LHCN-M2 (cell line): ENCODE data around the gene OSBPL6. TPM values are rescaled to one million over a fixed set of nuclear protein-coding genes. Genes with fewer than 3 reads are reported as not detected.

Source experiments
- DNase-seq: peaks from one replicate; pipeline ENCODE4 v3.0.0-alpha.2; 2012; ENCODE audit warnings: low read depth
- total RNA-seq: library from RNA; depleted of rRNA; stranded (reverse); fragments of >200 nt; gene quantifications from 2 replicates; pipeline ENCODE4 v1.2.3, GENCODE V29; 2014

OSBPL6 gene
- total RNA-seq, 1 experiment from 2014 or later: 18.1 TPM

DNA sequence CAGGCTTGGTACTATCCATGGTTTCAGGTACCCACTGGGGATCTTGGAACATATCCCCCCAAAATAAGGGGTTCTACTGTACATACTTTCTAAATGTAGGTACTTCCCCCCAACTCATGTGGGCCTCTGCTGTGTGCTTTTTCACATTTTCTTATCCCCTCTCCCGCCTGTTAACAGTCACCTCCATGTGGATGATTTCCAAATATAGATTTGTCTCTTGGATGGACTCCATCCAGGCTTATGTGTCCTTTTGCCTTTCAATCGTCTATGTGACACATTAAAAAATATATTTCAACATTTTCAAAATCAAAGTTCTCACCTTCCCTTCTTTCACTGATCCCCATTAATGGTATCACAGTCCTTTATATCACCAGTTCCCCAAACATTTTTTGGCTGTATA, 44.4 kb downstream of the OSBPL6 start:
- no peak for DNase-seq

DNA sequence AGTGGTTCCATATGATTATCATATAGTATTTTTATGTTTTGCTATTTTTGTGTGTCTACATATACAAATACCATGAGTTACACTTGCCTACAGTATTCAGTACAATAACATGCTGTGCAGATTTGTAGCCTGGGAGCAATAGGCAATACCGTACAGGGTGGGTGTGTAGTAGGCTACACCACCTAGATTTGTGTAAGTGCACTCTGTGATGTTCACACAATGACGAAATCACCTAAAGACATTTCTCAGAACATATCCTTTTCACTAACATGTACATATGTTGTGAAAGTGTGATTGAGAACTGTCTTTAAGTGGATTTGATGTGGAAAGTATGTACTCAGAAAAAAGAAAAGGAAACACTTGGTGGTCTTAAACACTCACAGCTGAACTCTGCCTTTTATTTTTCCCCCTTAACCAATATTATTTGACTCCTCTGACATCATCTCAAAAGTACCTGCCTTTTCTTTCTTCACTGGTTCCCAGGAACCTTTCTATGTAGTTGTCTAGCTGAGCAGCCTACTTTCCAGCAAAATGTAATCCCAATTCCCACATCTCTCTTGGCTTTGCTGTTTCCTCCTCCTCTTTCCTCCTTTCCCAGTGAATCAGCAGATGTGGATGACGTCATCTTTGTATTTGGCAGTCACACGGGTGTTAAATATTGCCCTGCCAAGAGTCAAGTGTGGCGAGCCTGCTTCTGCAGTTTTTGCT, 47.7 kb downstream of the OSBPL6 start:
- DNase-seq: peak; percentile 94

DNA sequence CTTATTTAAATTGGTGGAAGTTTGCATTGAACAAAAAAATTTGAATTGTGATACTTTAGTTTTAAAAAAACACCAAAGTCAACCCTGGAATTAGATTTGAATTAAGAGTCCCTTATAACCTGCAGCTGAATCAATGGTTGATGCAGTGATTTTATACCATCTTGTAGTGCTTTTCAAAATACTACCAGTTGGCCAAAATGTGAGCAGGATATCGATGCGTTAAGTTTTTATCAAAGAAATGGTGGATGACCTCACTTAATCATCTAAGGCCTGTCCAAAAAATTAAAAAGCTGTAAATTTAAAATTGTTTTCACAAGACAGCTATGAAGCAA, 48.2 kb downstream of the OSBPL6 start:
- DNase-seq: no peak

DNA sequence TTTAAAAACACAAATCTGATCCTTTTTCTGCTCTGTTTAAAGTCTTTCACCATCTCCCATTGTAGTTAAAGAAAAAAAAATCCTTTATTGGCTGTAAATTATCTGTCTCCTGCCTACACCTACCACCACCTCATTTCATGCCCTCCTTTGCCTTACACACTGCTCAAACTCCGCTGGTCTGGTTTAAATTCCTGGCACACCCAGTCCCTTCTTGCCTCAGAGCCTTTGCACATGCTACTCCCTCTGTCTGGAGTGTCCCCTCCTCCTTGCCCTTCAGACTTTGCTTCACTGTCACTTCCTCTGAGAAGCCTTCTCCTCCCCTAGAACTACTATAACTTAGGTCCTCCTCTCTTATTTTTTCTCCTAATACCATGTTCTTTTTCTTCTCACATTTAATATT, 49.6 kb downstream of the OSBPL6 start:
- DNase-seq: no peak

DNA sequence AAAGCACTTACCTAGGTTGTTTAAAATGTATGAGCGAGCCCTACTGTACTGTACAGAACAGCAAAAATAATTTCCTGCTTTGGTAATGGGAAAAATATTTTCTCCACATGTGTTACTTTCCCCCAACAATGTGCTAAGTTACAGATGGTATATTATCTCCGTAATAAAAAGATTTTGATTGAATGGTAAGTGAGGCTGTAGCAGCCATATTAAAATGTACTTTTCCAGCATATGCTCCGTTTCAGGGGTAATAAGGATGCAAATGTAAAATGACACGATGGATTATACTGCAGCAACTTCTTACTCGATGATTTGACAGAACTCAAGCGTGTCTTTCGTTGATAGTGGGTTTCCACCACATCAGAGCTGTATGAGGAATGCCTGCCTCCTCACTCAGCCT, 50.5 kb downstream of the OSBPL6 start:
- no peak for DNase-seq

DNA sequence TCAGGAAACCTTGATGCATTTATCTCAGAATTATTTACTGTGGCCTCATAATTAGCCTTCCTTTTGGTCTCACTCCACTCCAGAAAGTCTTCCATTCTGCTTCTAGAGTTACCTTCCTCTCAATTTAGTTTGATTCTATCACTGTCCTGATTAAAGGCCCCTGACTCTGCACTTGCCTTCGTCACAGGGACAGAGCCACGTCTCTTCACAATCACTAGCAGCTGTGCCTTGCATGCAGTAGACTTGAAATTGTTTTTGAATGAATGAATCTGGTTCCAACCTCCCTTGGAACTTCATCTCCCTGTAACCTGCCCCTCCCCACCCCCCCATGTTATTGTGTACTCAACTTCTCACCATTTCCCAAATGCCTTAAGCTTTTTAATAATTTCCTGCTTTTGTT, 52.4 kb downstream of the OSBPL6 start:
- DNase-seq: no peak

DNA sequence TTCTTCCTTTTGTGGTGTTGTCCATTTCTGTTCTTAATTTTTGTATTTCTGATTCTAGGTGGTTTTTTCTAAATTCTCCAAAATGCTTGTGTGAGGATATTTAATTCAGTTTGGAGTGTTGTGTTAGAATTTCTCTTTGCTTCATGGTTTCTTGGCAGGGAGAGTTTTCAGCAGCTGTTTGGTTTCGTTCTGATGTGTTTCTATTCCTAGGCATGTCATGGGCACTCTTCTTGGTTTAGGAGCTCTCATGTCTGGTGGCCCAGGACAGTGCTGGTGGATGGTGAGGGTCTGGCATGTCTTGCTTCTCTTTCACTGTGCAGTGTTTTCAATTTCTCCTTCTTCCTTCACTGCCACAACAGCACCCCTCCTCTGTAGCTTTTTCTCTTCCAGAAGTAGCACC, 52.9 kb downstream of the OSBPL6 start:
- DNase-seq: no peak

DNA sequence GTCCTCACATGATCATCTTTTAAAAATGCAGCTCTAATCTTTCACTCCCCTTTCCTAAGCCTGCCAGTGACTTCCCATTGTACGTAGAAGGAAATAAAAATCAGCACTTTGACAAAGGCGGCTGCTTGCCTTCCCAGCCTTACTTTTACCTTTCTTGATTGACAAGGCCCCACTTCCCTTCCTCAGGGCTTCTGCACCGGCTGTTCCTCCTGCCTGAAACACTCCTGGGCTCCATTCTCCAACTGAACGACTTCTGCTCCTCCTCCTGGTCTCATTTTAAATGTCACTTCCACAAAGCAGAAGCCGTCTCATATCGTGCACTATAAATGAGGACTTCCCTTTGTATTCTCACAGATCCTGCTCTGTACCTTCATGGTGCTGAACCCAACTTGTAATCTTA, 56.1 kb downstream of the OSBPL6 start:
- DNase-seq: no peak

DNA sequence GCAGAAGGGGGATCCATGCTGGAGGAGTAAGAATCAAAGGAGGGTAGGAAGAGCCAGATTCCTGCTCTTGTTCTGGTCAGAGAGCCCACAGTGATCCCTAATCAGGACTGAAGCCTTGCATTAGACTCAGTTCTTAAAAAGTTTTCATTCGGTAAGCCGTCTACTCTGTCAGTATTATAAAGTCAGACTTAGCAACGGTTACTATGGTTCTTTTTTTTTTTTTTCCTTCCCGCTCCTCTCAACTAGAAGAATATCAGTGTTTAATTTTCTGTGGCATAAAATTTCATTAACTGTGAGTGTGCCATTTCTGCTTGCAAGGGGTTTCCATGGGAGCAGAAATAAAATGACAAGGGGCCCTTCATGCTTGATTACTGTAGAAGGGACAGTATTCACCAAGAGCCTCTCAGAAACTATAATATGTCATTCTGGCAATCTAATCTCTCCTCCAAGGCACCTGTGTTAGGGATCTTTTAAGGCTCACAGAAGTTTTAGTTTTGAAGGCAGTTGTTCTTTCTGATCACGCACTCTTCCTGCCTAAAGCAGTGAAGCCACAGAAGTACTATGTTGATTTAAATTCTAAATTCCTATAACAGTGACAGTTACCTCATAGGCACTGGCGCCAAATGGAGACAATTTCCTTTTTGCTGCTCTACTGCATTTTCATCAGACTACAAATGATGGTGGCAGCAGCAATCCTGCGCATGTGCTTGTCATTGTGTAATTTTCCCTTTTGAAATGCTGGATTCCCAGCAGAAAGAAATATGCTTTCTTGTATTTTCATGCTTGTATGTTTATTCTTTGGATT, 57.0 kb downstream of the OSBPL6 start:
- no peak for DNase-seq

DNA sequence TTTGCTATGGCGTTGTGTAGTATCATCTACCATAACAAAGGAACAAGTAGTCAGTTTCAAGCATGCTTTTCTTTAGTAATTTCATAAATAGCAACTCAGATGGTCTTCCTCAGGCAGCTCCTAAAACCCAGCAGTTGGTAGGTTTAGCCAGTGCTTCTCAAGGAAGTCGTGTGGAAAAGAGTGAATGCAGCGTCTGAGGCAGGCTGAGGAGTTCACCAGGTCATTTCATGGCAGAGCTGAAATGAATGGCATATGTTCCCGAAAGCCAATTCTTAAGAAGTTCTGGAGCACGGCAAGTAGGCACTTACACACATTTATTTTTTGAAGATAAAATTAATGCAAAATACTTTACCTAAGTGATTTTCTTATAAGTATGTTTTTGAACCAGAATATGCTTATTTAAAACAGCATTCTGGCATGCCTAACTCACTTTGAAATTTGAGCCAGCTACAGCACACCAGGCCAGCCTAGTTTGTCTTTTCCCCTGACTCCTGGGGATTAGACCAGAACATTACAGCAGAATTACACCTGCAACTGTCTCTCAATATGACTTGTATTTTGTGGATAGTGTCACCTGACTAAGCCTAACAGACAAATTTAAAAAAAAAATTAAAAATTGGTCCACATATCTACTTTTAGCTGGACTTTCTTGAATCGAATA, 62.2 kb downstream of the OSBPL6 start:
- DNase-seq: peak; percentile 80

DNA sequence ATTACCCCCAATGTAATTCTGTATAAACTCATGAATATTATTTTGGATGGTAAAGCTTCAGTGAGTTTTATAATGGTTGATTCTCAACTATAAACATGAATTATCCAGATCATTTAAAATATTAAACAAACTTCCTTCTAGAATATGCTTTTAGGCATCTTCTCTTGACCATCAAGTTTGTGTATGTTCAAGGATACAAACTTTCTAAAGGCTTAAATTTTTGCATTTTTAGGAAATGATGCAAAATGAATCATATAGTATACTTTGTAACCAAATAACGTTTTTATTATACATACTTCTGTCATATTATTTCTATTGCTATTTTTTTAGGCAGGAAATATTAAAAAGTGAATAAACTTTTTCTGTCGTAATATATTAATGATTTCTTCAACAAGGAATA, 62.8 kb downstream of the OSBPL6 start:
- DNase-seq: no peak

DNA sequence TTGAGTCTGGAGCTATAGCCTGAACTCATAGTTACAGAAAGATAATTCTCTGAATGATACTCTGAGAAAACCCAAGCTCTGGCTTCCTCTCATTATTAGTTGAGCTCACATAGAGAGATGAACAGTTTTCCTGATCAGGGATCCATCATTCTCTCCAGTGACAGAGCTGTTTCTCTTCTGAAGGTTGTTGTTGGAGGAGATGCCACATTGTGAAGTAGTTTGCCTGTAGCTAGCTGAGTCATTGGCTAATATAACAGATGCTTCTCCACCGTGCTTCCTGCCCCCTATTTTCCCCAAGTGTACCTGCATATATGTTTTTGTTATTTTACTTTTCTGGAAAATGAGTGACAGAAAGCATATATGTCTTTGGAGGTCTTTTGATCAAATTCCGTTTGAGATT, 64.6 kb downstream of the OSBPL6 start:
- peak; percentile 68 for DNase-seq

DNA sequence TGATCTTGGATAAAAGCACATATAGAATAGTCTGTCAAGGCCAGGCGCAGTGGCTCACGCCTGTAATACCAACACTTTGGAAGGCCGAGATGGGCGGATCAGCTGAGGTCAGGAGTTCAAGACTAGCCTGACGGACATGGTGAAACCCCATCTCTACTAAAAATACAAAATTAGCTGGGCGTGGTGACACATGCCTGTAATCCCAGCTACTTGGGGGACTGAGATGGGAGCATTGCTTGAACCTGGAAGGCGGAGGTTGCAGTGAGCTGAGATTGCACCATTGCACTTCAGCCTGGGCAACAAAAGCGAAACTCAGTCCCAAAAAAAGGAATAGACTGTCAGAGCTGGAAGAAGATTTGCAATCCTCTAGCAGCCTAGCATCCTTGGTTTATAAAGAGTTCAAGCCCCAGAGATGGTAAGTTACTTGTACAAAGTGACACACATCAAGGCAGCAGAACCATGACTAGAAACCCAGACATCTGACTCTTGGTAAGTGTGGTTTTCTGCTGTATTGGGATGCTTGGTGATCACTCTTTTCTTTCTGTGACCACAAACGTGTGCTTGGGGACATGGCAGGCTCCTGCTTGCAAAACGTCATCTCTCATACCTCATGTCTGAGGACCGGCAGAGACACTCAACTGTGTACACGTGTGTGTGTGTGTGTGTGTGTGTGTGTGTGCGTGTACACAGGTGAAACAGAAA, 69.0 kb downstream of the OSBPL6 start:
- no peak for DNase-seq

DNA sequence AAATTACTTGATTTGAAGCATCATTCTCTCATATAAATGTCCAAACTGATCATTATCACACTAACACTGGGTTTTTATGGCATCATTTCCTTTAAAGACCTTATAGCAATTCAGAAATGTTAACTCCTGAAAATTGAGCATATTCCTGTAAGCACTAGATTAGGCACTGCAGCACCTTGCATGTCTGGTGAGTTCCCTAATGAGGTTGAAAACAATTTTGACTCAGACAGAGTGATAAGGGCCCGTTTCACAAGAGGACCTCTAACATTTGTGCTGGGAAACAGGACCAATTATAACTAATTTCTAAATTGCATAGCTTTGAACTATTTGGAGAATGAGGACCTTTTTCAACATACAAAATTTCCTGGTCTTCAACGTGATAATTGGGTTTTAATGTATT, 69.9 kb downstream of the OSBPL6 start:
- no peak for DNase-seq

DNA sequence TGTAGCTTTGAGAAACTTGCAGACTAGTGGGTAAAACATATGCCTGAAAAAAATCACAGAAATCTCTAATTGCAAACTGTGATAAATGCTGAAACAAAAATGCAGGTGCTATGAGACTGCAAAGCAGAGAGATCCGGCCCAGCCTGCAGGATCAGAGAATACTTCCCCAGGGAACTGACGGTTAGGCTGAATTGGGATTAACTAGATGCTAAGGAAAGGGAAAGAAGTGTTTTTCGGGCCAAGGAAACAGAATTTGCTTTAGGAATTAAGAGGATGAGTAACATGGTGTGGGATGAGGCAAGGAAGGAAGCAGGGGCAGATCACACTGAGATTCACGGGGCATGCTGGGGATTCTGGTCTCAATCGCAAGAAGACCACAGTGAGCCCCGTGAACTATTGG, 71.5 kb downstream of the OSBPL6 start:
- DNase-seq: peak; percentile 37

DNA sequence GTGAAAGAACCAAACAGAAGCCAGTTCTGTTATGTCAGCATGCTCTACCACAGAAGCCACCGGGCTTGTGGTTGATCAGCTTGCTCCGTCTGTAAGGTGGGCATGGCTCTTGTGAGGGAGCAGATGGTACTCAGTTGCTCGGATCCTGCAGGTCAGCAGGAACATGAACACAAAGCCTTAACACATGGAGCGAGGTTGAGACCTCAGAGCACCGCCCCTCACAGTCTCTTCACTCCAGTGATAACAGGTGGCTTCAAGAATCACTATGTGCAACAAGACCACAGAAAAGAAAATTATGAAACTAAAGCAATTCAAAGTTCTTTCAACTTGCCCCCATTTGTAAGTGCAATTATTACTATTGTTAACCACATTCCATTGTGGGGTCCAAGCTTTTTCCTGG, 72.1 kb downstream of the OSBPL6 start:
- no peak for DNase-seq

DNA sequence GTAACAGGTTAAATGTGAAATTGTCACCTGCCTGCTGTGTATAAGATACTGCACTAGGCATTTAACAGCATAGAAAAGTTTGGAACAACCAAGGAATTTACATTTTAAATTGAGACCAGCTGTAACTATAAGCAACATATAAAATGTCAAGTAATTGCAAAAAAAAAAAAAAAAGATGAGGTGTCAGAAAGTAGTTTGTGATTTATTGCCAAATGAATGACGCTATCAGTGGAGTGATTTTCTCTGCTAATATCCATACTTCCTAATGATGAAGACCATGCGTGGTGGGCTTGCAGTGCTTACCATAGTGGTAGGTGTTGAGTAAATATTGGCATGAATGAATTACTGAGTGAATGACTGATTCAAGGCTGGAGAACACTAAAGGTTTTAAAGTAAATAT, 73.3 kb downstream of the OSBPL6 start:
- no peak for DNase-seq

DNA sequence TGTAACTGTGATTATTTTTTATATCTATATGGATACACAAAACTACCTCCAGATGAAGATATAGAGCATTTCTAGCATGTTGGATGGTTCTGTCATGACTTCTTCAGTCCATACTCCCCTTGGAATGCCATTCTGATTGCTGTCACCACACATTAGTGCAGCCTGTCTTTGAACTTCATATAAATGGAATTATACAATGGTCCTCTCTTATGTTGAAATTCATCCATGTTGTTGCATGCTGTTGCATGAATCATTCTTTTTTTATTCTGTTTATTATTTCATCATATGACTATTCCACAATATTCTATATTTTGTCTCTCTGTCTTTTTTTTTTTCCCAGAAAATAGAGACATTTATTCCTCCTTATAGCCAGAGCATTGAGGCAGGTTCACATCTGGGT, 74.1 kb downstream of the OSBPL6 start:
- DNase-seq: no peak

DNA sequence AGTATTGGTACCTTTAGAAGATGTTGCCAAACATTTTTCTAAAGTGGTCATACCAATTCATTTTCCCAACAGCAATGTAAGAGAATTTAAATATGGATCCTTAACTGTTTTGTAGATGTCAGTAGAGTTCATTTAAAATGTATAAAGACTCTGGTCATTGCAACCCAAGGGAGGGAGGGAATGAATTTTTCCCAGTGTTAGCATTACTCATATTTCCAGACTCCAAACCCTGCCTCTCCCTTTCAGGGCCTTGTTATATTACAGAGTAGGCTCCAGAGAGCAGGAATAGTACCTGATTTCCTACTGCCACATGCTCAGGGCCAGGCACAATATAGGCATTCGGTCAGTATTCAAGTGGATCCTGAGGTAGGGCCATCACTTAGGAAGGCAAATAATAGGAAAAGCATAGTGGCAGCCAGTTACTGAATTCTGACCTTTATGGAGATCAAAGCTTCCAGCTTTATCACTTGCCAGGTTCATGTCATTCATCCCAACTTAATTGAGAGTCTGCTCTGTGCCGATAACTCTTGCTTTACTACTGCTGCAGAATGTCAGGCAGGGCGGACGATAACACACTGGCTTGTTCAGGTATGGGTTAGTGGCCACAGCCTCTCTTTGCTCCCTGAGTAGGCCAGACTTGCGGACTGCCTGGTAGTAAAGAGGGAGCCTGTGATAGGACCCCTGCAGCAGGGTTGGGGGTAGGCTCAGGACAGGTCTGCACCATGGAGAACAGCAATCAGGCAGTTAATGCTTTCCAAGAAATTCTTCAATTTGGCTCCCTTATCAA, 75.3 kb downstream of the OSBPL6 start:
- no peak for DNase-seq

DNA sequence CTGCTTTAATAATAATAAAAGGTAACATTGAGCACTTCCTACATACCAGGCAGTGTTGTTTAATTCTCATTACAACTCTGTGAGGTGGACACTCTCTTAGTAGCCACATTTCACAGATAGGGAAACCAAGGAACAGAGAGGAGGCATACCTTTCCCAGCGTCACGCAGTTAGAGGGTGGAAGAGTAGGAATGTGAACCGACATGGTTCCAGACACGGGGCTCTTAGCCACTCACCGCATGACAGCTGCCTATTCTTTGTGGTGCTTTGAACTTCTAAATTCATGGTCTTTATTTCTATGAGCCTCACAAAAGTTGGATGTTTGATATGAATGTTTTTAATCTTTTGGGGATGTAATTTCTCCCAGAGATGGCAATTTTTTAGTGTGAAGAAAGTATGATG, 76.0 kb downstream of the OSBPL6 start:
- DNase-seq: no peak

DNA sequence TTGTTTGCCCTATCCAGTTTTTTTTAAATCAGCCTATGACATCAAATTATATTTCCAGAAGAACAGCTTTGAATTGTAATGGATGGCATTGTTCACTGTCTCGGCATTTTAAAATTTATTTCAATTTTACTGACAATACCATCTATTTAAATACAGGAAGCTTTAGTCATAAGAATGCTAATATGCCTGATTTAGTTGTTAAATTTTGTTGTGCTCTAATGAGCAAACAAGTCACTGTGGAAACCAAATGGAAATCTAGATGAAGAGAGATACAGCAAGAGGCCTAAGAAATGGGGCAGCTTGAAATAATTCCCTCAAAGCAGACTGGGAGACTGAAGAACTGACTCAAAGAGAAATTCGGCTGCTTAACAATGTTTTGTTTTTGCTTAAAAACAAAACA, 76.8 kb downstream of the OSBPL6 start:
- no peak for DNase-seq
